ENCODE results near the gene ATP1A2. TPM values are rescaled to one million over a fixed set of nuclear protein-coding genes. Genes with fewer than 3 reads are reported as not detected.

Gene ATP1A2
- total RNA-seq, 1 experiment from 2014 or later, result 23.2 TPM

GRCh38 chr1:160186246-160186645 is 70.7 kb downstream of the ATP1A2 start (continued):
- TF ChIP-seq GRHL2 (CRISPR knock-in tag; IDR thresholded peaks at IDR 0.05; ENCODE audit: insufficient replicate concordance, severe bottlenecking) (no peak), HMGA2 (CRISPR knock-in tag; IDR thresholded peaks at IDR 0.05) (no peak)

- POLR2A ChIA-PET, result no interaction called here
- Mint-ChIP-seq H3K4me1 (peaks cover 22% of the 10 kb centered on the region), H3K36me3 (no peaks in the 10 kb centered on the region), H3K27me3 (ENCODE audit: low read depth) (no peaks in the 10 kb centered on the region; the same call in 1 of the 2 replicates), H3K9me3 (no peaks in the 10 kb centered on the region), H3K4me3 (no peak overlapping the region), H3K27ac (no peak overlapping the region)
- CTCF ChIA-PET, result interaction anchor here (0.6 to 1.5 kb wide), 4 partner anchors 24 to 109 kb away, joined by 3 to 6 read pairs (median 4); no protein-coding TSS in a partner anchor
- ATAC-seq, result no peak
- TF ChIP-seq, protein P1, sequence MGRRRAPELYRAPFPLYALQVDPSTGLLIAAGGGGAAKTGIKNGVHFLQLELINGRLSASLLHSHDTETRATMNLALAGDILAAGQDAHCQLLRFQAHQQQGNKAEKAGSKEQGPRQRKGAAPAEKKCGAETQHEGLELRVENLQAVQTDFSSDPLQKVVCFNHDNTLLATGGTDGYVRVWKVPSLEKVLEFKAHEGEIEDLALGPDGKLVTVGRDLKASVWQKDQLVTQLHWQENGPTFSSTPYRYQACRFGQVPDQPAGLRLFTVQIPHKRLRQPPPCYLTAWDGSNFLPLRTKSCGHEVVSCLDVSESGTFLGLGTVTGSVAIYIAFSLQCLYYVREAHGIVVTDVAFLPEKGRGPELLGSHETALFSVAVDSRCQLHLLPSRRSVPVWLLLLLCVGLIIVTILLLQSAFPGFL (CRISPR knock-in tag; IDR thresholded peaks at IDR 0.05; ENCODE audit: borderline replicate concordance), result no peak
- no peak for TF ChIP-seq IRF2 (CRISPR knock-in tag; IDR thresholded peaks at IDR 0.05; ENCODE audit: borderline replicate concordance, low read depth)
- no peak for TF ChIP-seq ZNF416 (CRISPR knock-in tag; IDR thresholded peaks at IDR 0.05)
- no peak for TF ChIP-seq SP1 (CRISPR knock-in tag; conservative IDR thresholded peaks at IDR 0.05)
- TF ChIP-seq ZNF121 (CRISPR knock-in tag; IDR thresholded peaks at IDR 0.05), result no peak
- TF ChIP-seq MLX (CRISPR knock-in tag; IDR thresholded peaks at IDR 0.05), result no peak
- no peak for TF ChIP-seq ATF1 (CRISPR knock-in tag; IDR thresholded peaks at IDR 0.05)
- TF ChIP-seq, protein P2, sequence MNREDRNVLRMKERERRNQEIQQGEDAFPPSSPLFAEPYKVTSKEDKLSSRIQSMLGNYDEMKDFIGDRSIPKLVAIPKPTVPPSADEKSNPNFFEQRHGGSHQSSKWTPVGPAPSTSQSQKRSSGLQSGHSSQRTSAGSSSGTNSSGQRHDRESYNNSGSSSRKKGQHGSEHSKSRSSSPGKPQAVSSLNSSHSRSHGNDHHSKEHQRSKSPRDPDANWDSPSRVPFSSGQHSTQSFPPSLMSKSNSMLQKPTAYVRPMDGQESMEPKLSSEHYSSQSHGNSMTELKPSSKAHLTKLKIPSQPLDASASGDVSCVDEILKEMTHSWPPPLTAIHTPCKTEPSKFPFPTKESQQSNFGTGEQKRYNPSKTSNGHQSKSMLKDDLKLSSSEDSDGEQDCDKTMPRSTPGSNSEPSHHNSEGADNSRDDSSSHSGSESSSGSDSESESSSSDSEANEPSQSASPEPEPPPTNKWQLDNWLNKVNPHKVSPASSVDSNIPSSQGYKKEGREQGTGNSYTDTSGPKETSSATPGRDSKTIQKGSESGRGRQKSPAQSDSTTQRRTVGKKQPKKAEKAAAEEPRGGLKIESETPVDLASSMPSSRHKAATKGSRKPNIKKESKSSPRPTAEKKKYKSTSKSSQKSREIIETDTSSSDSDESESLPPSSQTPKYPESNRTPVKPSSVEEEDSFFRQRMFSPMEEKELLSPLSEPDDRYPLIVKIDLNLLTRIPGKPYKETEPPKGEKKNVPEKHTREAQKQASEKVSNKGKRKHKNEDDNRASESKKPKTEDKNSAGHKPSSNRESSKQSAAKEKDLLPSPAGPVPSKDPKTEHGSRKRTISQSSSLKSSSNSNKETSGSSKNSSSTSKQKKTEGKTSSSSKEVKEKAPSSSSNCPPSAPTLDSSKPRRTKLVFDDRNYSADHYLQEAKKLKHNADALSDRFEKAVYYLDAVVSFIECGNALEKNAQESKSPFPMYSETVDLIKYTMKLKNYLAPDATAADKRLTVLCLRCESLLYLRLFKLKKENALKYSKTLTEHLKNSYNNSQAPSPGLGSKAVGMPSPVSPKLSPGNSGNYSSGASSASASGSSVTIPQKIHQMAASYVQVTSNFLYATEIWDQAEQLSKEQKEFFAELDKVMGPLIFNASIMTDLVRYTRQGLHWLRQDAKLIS (CRISPR knock-in tag; IDR thresholded peaks at IDR 0.05; ENCODE audit: borderline replicate concordance), result no peak
- TF ChIP-seq JAZF1 (CRISPR knock-in tag; IDR thresholded peaks at IDR 0.05), result no peak
- TF ChIP-seq EMX1 (CRISPR knock-in tag; IDR thresholded peaks at IDR 0.05), result no peak
- no peak for TF ChIP-seq ZNF138 (CRISPR knock-in tag; conservative IDR thresholded peaks at IDR 0.05)
- no peak for TF ChIP-seq CBFB (CRISPR knock-in tag; IDR thresholded peaks at IDR 0.05; ENCODE audit: low read depth)
- no peak for TF ChIP-seq GABPB1 (CRISPR knock-in tag; IDR thresholded peaks at IDR 0.05)
- TF ChIP-seq ELF4 (CRISPR knock-in tag; IDR thresholded peaks at IDR 0.05; ENCODE audit: low read depth), result no peak
- no peak for TF ChIP-seq HMGA2 (CRISPR knock-in tag; IDR thresholded peaks at IDR 0.05)
- DNase-seq (ENCODE audit: low spot score), result no peak
These were observed 71.2 kb downstream of the ATP1A2 start for GRCh38 chr1:160186729-160187128.

- ATAC-seq (no peak), DNase-seq (ENCODE audit: low spot score) (no peak)
- Mint-ChIP-seq H3K4me3 (no peak overlapping the region), H3K36me3 (no peaks in the 10 kb centered on the region), H3K27me3 (ENCODE audit: low read depth) (no peaks in the 10 kb centered on the region; the same call in 1 of the 2 replicates), H3K4me1 (peaks cover 19% of the 10 kb centered on the region), H3K9me3 (no peaks in the 10 kb centered on the region), H3K27ac (no peak overlapping the region)
- ChIA-PET CTCF (interaction anchor here (1.3 to 1.5 kb wide), 3 partner anchors 25 to 104 kb away, joined by 3 to 6 read pairs (median 3); no protein-coding TSS in a partner anchor), POLR2A (no interaction called here)
- TF ChIP-seq ZNF425 (CRISPR knock-in tag; conservative IDR thresholded peaks at IDR 0.05) (no peak), CDX4 (CRISPR knock-in tag; IDR thresholded peaks at IDR 0.05; ENCODE audit: borderline replicate concordance) (no peak), JAZF1 (CRISPR knock-in tag; IDR thresholded peaks at IDR 0.05) (no peak), ZNF416 (CRISPR knock-in tag; IDR thresholded peaks at IDR 0.05) (no peak), ZNF317 (CRISPR knock-in tag; IDR thresholded peaks at IDR 0.05; ENCODE audit: borderline replicate concordance, low read depth) (no peak), E2F5 (CRISPR knock-in tag; IDR thresholded peaks at IDR 0.05) (no peak), ZNF671 (CRISPR knock-in tag; IDR thresholded peaks at IDR 0.05) (no peak), ESRRA (CRISPR knock-in tag; IDR thresholded peaks at IDR 0.05; ENCODE audit: borderline replicate concordance) (no peak)
- TF ChIP-seq, protein P3, sequence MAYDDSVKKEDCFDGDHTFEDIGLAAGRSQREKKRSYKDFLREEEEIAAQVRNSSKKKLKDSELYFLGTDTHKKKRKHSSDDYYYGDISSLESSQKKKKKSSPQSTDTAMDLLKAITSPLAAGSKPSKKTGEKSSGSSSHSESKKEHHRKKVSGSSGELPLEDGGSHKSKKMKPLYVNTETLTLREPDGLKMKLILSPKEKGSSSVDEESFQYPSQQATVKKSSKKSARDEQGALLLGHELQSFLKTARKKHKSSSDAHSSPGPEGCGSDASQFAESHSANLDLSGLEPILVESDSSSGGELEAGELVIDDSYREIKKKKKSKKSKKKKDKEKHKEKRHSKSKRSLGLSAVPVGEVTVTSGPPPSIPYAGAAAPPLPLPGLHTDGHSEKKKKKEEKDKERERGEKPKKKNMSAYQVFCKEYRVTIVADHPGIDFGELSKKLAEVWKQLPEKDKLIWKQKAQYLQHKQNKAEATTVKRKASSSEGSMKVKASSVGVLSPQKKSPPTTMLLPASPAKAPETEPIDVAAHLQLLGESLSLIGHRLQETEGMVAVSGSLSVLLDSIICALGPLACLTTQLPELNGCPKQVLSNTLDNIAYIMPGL (CRISPR knock-in tag; IDR thresholded peaks at IDR 0.05), result no peak
These were observed 71.8 kb downstream of the ATP1A2 start for GRCh38 chr1:160187407-160187806.

Measured in WTC11 (cell line).